Gastrocnemius medialis (tissue), 4 donors: ENCODE data around the gene SCGB1C2. TPM values are rescaled to one million over a fixed set of nuclear protein-coding genes. Genes with fewer than 3 reads are reported as not detected.

Source experiments
- ATAC-seq, 2 donors: fragments of 150-250 bp; one replicate each; pipeline ENCODE4 v1.9.1; 2016
- DNase-seq, 2 donors: peaks; one replicate each; pipeline ENCODE4 v3.0.0-alpha.2; 2019
- H3K27ac ChIP-seq, 4 donors: fragments of 200-600 bp; sonication (generic); 1 replicate in 1 of 4; 2 replicates in 3 of 4; pipeline ENCODE4 v1.5.1; 2016 to 2018; ENCODE audit warnings: mild to moderate bottlenecking in 2 of 4, moderate library complexity in 1 of 4
- H3K27me3 ChIP-seq, 3 donors: fragments of 200-600 bp; sonication (generic) in 2 of 3; 1 replicate in 1 of 3; 2 replicates in 2 of 3; pipeline versions ENCODE4 v1.5.1 to v1.6.0; 2016 to 2019; ENCODE audit warnings: mild to moderate bottlenecking in 1 of 3, moderate library complexity in 1 of 3
- H3K36me3 ChIP-seq, 2 donors: fragments of 200-600 bp; sonication (generic) in 1 of 2; one replicate each; pipeline ENCODE4 v1.5.1; 2017 to 2018
- H3K4me1 ChIP-seq, 2 donors: fragments of 200-600 bp; sonication (generic) in 1 of 2; one replicate each; pipeline ENCODE4 v1.5.1; 2016 to 2017; ENCODE audit warnings: mild to moderate bottlenecking in 2 of 2
- H3K4me3 ChIP-seq, 4 donors: fragments of 200-600 bp; sonication (generic) in 3 of 4; 1 replicate in 1 of 4; 2 replicates in 3 of 4; pipeline ENCODE4 v1.5.1; 2016 to 2019; ENCODE audit warnings: mild to moderate bottlenecking in 2 of 4
- H3K9me3 ChIP-seq, 3 donors: fragments of 200-600 bp; sonication (generic) in 2 of 3; 1 replicate in 1 of 3; 2 replicates in 2 of 3; pipeline ENCODE4 v1.5.1; 2016 to 2019
- POLR2A ChIP-seq, 2 donors: fragments of 450-650 bp; IDR thresholded peaks; one replicate each; pipeline ENCODE4 v1.6.1; 2017; ENCODE audit warnings: antibody characterized with exemption in 2 of 2, mild to moderate bottlenecking in 2 of 2, moderate library complexity in 2 of 2
- in situ Hi-C, 4 donors: fragments of 200-750 bp; cut with MboI; loops; one replicate each; pipeline versions ENCODE4 v1.15.0 to v1.8.0; 2017; ENCODE audit warnings: low sequenced_read_pairs in 4 of 4
- intact Hi-C: fragments of 100-400 bp; cut with DNase I; formaldehyde crosslinking; loops from one replicate; pipeline ENCODE4 v1.15.1; 2023; ENCODE audit warnings: low total_unique reads
- total RNA-seq, 4 donors: library from RNA; depleted of rRNA; stranded (reverse); fragments of >200 nt; gene quantifications; one replicate each; pipeline versions ENCODE4 v1.1.0 to v1.2.3, GENCODE V29; 2016
- TF ChIP-seq, protein P1 (sequence below), 5 experiments: fragments of 450-650 bp in 3 of 5; fragments of 200-600 bp in 2 of 5; sonication (generic) in 2 of 5; IDR thresholded peaks in 4 of 5; conservative IDR thresholded peaks in 1 of 5; 1 replicate in 4 of 5; 2 replicates in 1 of 5; pipeline ENCODE4 v1.5.1; 2016 to 2019; ENCODE audit warnings: antibody characterized with exemption in 5 of 5, mild to moderate bottlenecking in 3 of 5, moderate library complexity in 3 of 5

The SCGB1C2 gene
- total RNA-seq, 4 donors from 2014 or later = not detected

- Histone ChIP-seq H3K4me3 (no peak overlapping the region), H3K4me1 (no peaks in the 10 kb centered on the region), H3K27me3 (no peaks in the 10 kb centered on the region), H3K27ac (no peak overlapping the region), H3K9me3 (no peaks in the 10 kb centered on the region), H3K36me3 (no peaks in the 10 kb centered on the region)
- intact Hi-C loops (loop anchor here (5.0 kb wide), 2 partner anchors 260 to 605 kb away; partner anchors contain the start of gene GEMIN4), in situ Hi-C loops (no loop called here)
- TF ChIP-seq, protein P1, sequence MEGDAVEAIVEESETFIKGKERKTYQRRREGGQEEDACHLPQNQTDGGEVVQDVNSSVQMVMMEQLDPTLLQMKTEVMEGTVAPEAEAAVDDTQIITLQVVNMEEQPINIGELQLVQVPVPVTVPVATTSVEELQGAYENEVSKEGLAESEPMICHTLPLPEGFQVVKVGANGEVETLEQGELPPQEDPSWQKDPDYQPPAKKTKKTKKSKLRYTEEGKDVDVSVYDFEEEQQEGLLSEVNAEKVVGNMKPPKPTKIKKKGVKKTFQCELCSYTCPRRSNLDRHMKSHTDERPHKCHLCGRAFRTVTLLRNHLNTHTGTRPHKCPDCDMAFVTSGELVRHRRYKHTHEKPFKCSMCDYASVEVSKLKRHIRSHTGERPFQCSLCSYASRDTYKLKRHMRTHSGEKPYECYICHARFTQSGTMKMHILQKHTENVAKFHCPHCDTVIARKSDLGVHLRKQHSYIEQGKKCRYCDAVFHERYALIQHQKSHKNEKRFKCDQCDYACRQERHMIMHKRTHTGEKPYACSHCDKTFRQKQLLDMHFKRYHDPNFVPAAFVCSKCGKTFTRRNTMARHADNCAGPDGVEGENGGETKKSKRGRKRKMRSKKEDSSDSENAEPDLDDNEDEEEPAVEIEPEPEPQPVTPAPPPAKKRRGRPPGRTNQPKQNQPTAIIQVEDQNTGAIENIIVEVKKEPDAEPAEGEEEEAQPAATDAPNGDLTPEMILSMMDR (IDR thresholded peaks at IDR 0.05 in 4 of 5, conservative IDR thresholded peaks at IDR 0.05 in 1 of 5) = no peak
- TF ChIP-seq POLR2A (IDR thresholded peaks at IDR 0.05) = no peak
- no peak for ATAC-seq
- DNase-seq = no peak
These were observed 9.8 kb downstream of the SCGB1C2 start for GRCh38 chr17:146983-147761.

- in situ Hi-C loops (no loop called here), intact Hi-C loops (loop anchor here (5.0 kb wide), 2 partner anchors 259 to 604 kb away; partner anchors contain the start of gene GEMIN4)
These were observed 10.7 kb downstream of the SCGB1C2 start for GRCh38 chr17:147796-148740.

GRCh38 chr17:148757-149156, 11.4 kb downstream of the SCGB1C2 start:
- intact Hi-C loops = loop anchor here (5.0 kb wide), 2 partner anchors 259 to 604 kb away; partner anchors contain the start of gene GEMIN4
- no peak for ATAC-seq
- Histone ChIP-seq H3K36me3 (no peaks in the 10 kb centered on the region), H3K9me3 (no peaks in the 10 kb centered on the region), H3K27me3 (no peaks in the 10 kb centered on the region), H3K4me3 (no peak overlapping the region), H3K27ac (no peak overlapping the region), H3K4me1 (no peaks in the 10 kb centered on the region)
- TF ChIP-seq POLR2A (IDR thresholded peaks at IDR 0.05) = no peak
- TF ChIP-seq, protein P1 (IDR thresholded peaks at IDR 0.05 in 4 of 5, conservative IDR thresholded peaks at IDR 0.05 in 1 of 5) = no peak
- in situ Hi-C loops = no loop called here
- no peak for DNase-seq

More at GRCh38 chr17:147796-148740, 10.7 kb downstream of the SCGB1C2 start:
- Histone ChIP-seq H3K9me3 (no peaks in the 10 kb centered on the region), H3K27ac (no peak overlapping the region), H3K4me3 (no peak overlapping the region), H3K4me1 (no peaks in the 10 kb centered on the region), H3K27me3 (no peaks in the 10 kb centered on the region), H3K36me3 (no peaks in the 10 kb centered on the region)
- DNase-seq (no peak), ATAC-seq (no peak)
- TF ChIP-seq, protein P1 (IDR thresholded peaks at IDR 0.05 in 4 of 5, conservative IDR thresholded peaks at IDR 0.05 in 1 of 5) = no peak
- TF ChIP-seq POLR2A (IDR thresholded peaks at IDR 0.05) = no peak

- ATAC-seq (no peak), DNase-seq (peak in 1 of 2 donors; percentile 3)
- H3K9me3 ChIP-seq = no peaks in the 10 kb centered on the region
- H3K4me1 ChIP-seq = no peaks in the 10 kb centered on the region
- no peaks in the 10 kb centered on the region for H3K36me3 ChIP-seq
- in situ Hi-C loops (no loop called here), intact Hi-C loops (loop anchor here (5.0 kb wide), 2 partner anchors 258 to 603 kb away; partner anchors contain the start of gene GEMIN4)
- H3K27ac ChIP-seq = no peak overlapping the region
- H3K27me3 ChIP-seq = no peaks in the 10 kb centered on the region
- no peak overlapping the region for H3K4me3 ChIP-seq
- TF ChIP-seq, protein P1 (IDR thresholded peaks at IDR 0.05 in 4 of 5, conservative IDR thresholded peaks at IDR 0.05 in 1 of 5) = no peak
- no peak for TF ChIP-seq POLR2A (IDR thresholded peaks at IDR 0.05)
These were observed 11.9 kb downstream of the SCGB1C2 start for GRCh38 chr17:149231-149630.
